ENCODE results near the gene TRAF7.

Gene TRAF7

DNA sequence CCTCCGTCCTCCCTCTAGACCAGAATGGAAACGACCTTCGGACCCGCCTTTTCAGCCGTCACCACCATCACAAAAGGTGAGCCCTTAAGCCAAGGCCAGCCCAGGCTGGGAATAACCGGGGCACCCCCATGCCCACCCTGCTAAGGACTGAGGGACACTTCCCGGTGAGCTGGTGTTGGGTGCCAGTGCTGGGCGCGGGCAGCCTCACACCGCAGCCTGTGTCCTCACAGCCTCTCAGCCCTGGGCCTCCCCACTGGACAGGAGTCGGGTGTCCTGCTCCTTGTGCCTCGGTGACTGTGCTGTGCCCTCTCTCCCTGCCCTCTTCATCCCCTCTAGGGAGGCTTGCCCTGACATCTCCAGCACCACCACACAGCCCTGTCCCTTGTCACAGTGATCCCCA, 10.3 kb downstream of the TRAF7 start:
- DNase-seq (ENCODE audit: low spot score), result no peak

DNA sequence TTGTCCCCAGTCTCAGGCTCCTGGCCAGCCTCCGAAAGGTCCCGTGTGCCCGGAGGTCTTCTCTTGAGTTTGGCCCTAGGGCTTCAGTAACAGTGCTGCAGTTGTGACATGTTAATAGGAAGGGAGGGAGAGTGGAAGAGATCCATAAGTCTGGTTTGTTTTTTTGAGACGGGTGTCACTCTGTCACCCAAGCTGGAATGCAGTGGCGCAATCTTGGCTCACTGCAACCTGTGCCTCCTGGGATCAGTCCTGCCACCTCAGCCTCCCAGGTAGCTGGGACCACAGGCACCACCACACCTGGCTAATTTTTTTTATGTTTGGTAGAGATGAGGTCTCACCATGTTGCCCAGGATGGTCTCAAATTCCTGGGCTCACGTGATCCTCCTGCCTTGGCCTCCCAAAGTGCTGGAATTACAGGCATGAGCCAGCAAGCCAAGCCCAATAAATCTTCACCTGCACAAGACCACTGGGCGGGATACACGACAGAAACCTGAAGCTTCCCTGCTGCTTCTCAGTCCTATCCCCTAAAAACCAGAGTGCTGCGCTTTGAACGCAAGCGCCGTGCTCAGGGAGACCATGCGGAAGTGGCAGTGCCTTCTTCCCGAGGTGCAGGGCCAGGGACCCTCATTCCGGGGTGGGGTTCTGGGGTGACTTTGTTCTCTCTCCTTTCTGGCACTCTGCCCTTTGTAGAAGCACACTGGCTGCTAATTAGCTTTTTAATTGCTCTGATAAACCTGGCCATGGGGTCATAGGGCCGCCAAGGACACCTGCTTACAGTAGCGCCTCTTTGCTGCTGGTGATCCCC, 10.9 kb downstream of the TRAF7 start:
- no peak for DNase-seq (ENCODE audit: low spot score)

DNA sequence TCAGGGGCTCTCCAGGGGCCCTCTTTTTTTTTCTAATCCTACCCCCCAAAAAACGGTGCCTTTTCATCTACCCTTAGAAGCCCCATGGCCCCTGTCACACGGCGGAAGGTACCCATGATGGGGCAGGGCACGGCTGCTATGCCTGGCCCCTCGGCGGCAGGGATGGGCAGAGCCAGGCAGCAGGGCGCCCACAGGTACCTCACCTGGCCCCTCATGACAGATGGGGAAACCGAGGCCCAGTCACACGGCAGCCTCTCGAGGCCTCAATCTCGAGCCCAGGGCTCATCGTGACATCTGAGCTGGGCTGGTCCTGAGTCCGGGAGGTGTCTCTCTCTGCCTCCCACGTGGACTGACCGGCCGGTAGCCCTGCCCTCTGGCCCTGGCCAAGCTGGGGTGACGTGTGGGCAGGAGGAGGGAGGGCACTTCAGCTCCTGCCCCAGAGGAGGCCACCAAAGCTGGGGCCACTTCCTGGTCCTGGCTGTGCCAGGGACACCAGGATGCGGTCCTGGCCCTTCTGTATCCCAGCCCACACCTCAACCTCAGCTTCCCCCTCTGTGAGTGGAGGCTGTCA, 11.6 kb downstream of the TRAF7 start:
- no peak for DNase-seq (ENCODE audit: low spot score)

DNA sequence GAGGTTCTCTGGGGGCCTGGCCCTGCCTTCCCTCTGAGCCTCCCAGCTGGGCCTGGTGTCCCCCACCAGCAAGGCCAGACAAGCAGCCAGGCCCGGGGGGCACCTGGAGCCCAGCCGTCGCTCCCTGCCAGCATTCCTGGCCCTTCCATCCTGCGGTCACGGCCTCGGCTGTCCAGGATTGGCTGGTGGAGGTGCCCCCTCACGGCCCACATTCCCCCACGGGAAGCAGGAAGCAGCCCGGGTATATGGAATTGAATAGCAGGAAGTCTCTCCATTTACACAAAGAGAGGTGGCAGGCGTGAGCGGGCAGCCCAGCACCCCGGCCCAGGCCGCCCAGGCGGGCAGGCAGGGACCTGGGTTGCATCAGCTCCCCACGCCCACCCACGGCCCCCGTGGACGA, 14.5 kb downstream of the TRAF7 start:
- DNase-seq (ENCODE audit: low spot score), result no peak

DNA sequence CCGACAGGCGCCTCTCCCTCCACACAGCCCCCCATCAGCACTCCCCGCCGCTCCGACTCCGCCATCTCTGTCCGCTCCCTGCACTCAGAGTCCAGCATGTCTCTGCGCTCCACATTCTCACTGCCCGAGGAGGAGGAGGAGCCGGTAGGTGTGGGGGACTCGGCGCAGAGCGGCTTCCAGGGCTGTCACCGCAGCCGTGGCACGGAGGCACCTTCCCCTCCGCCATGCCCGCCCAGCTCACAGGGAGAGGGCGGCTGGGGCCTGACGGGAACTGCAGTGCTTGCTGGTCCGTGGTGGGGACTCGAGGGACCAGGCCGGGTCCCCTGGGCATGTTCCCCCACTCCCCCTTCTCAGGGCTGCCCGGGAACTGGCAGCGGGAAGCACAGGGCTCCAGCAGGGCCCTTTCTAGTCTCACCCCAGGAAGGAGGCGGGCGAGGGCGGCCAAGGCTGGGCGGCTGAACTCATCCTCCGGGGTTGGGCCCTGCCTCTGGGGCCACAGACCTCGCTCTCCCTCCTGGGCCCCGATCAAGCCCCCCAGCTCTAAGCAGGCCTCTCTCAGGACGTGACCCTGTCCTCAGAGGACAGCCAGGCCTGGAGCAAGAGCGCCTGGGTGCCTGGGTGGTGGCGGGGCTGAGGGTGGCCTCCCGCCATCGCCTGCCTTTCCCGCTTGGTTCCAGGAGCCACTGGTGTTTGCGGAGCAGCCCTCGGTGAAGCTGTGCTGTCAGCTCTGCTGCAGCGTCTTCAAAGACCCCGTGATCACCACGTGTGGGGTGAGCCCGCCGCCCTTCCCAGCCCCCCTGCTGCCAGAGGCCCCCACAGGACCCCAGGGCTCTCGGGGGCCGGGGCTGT, 15.2 kb downstream of the TRAF7 start:
- DNase-seq (ENCODE audit: low spot score), result no peak

DNA sequence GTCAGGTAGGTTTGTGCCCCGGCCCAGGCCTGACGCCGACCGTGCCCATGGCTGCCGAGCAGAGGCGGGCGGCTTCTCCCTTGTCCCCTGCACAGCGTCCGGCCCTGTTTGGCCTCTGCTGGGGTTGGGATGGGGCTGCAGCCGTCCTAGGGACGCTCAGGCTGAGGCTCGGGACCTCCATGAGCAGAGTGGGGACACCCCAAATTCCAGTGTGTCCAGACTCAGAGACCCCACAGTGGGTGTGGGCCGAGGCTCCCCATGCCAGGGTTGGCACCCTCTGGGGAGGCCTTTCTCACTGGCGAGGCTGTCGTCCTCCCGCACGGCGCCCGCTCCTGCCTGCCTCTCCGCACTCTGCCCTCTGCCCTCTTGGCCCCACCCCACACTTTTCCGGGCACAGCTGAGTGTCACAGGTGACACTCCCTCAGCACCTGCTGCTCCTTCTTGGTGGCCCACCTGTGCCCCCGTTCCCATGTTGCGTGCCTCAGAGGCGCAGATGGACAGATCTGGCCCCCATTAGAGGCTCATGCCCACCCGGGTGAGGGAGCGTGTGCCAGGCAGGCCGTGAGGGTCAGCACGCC, 16.1 kb downstream of the TRAF7 start:
- no peak for DNase-seq (ENCODE audit: low spot score)

DNA sequence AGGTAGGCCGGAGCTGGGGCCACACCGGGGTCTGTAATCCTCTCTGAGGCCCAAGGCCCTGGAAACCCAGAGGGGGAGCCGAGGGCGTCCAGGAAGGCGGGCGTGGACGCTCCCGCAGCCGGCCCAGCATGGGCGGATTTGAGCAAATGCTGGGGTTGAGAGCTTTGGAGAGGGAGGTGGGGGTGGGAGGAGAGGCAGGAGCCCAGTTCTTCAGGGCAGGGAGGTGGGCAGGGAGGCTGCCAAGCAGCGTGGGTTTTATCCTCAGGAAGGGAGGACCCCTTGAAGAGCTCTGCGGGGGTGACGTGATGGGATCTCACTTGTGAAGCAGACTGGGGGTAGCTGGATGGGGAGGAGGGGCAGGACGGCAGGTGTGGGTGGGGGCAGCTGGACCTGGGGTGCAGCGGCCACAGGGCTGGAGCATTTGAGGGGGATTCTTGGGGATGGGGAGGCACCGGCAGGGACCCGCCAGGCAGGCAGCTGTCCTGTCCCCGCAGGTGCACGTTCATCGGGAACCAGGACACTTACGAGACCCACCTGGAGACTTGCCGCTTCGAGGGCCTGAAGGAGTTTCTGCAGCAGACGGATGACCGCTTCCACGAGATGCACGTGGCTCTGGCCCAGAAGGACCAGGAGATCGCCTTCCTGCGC, 17.2 kb downstream of the TRAF7 start:
- DNase-seq (ENCODE audit: low spot score), result no peak

DNA sequence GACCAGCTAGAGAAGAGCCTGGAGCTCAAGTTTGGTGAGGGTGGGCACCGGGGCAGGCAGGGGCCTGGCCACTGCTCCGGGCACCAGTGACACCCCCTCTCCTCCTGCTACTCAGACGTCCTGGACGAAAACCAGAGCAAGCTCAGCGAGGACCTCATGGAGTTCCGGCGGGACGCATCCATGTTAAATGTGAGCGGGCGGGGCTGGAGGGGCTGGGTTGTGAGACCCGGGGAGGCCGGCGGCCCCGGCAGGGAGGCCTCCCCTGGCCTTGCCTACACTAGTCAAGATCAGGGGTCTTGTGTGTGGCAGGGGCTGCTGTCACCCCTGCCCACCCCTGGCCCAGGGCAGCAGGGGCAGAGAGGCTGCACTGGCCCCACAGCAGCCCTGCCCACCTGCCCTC, 17.8 kb downstream of the TRAF7 start:
- no peak for DNase-seq (ENCODE audit: low spot score)

DNA sequence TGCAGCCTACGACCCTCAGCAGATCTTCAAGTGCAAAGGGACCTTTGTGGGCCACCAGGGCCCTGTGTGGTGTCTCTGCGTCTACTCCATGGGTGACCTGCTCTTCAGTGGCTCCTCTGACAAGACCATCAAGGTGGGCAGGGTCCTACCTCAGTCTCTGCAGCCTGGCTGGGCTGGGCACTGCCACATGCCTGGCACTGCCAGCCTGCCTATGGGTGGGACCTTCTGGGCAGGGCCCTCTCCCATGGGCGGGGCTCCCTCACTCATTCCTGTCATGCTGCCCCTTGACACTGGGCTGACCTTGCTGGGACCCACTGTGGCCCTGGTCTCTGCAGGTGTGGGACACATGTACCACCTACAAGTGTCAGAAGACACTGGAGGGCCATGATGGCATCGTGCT, 18.3 kb downstream of the TRAF7 start:
- DNase-seq (ENCODE audit: low spot score), result no peak

DNA sequence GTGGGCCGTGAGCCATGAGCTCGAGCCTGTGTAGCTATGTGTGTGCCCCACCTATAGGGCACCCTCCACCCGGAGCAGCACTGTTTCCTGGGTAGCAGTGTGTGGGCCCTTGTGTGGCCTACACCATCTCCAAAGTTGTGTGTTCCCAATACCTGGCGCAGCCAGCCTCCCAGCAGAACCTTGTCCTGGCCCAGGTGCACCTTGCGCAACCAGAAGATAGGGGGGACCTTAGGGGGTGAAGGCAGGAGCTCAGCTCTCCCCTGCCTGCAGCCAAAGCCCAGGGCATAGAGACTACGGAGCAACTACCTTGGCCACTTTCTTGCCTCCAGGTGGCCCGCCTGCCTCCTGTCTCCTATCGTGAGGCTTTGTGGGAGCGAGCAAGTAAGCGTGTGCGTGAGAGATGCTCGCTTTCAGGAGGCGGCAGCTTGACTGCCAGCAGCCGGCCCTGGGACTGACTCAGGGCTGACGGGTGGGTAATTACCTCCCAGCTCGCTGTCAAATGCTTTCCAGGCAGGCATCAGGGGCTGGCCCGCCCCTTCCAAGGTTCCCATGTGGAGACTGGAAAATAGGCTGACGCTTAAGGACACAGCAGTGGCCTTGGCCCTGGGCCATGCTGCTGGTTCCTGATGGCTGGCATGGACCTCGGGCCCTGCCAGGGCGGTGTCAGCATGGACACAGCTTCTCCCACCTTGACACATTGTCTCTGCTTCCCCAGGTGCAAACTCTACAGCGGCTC, 19.0 kb downstream of the TRAF7 start:
- DNase-seq (ENCODE audit: low spot score), result no peak

DNA sequence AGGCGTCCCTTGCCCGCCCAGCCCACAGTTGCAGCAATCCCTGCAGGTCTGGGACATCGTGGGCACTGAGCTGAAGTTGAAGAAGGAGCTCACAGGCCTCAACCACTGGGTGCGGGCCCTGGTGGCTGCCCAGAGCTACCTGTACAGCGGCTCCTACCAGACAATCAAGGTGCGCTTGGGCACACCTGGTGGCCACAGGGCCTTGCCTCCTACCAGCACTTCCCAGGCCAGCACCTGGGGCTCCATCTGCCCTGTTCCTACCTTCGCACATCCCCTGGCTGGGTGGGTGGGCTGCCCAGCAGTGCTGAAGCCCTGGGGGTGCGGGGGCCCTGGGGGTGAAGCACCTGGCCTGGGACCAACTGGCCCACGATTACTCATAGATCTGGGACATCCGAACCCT, 19.9 kb downstream of the TRAF7 start:
- DNase-seq (ENCODE audit: low spot score), result no peak

DNA sequence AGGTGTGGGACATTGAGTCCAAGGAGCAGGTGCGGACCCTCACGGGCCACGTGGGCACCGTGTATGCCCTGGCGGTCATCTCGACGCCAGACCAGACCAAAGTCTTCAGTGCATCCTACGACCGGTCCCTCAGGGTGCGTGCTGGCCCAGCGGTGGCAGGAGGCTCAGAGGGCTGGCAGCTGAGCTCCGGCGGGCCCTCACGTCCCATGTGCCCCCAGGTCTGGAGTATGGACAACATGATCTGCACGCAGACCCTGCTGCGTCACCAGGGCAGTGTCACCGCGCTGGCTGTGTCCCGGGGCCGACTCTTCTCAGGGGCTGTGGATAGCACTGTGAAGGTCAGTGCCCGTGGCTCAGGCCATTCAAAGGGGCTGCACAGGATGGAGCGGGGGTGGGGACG, 20.5 kb downstream of the TRAF7 start:
- DNase-seq (ENCODE audit: low spot score), result no peak

DNA sequence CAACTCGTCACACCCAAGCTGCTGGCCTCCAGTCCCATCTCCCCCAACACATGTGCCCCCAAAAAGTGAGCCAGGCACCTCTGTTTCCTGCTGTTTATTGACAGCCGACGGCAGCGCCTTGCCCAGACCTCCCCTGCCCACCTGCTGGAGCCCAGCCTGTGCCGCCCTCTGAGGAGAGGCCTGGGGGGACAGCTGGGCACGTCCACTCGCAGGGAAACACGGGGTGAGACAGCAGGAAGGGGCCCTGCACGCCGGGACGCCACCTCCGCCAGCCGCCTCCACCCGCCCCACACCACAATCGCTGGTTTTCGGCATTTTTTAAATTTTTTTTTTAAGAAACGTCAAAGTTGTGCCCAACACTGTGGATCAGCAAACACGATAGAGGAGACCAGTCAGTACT, 21.5 kb downstream of the TRAF7 start:
- DNase-seq (ENCODE audit: low spot score), result no peak

DNA sequence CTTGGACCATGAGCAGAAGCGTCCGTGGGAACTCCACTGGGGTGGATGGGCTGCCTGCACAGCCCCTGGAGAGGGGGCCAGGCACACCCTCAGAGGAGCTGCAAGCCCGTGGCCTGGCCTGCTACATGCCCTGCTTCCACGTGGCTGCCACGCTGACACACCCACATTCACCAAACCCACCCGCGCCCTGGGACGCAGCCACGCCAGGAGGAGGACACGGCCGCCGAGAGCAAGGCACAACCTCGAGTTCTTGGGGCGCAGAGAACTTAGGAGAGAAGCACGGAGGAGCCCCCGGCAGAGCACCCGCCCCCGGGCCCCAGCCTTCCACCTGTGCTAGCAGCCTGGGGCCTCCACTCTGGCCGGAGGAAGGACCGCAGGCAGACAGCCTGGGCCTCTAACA, 22.0 kb downstream of the TRAF7 start:
- no peak for DNase-seq (ENCODE audit: low spot score)

DNA sequence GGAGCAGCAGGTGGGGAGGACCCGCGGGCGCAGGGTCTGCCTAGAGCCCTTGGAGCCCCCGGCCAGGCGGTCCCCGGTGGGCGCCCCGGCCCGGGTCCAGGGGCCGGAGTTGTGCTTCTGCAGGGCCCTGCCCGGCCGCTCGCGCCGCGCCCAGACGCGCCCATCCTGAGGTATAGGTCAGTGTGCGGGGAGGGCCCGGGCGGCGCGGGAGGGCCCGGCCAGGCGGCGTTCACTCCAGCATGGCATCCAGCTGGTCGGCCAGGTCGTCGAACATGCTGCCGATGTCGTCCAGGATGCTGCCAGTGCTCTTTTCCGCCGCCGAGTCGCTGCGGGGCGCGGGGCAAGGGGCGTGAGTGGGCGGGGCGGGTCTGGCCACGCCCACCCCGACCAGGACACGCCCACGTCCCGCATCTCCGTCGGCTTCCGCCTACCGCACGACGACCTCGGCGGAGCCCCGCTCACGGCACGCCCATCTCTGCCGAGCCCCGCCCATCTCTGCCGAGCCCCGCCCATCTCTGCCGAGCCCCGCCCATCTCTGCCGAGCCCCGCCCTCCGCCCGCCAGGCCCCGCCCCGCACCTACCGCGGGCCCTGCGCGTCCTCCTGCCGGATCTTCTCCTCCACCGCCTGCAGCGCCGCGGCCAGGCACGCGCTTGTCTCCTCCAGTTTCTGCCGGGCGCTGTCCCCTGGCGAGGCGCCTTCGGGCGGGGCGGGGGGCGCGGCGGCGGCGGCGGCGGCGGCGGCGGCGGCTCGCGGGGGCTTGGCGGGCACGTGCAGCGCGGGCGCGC, 22.9 kb downstream of the TRAF7 start:
- DNase-seq (ENCODE audit: low spot score), result no peak

DNA sequence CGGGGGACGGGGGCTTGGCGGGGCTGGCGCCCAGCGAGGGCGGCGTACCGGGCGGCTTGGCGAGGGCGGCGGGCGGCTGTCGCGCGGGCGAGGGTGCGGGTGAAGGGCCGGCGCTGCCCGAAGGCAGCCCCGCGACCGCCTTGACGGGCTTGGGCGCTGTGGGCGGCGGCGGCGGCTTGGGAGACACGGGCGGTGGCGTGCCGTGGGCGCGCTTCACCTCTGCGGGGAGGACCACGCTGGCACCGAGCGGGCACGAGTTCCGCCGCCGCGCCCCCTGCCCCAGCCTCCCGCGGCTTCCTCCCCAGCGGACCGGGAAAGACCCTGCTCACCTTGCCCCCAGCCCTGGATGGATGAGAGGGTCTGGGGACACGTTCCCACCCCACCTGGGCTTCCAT, 23.5 kb downstream of the TRAF7 start:
- no peak for DNase-seq (ENCODE audit: low spot score)

DNA sequence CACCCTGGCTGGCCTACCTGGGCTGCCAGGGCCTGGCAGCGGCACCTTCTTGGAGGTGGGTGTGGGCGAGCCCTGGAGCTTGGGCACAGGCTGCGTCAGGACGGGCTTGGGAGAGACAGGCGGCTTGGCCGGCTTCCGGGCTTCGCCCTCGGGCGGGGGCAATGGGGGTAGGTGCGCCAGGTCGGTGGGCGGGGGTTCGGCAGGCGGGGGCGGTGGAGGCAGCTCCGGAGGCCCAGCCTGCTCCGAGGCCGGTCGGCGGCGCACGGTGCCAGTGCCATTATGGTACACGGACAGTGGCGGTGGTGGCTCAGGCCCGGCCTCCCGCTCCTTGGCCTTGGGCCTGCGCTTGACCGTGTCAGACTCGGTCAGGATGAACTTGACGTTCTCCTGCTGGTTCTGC, 24.0 kb downstream of the TRAF7 start:
- no peak for DNase-seq (ENCODE audit: low spot score)

DNA sequence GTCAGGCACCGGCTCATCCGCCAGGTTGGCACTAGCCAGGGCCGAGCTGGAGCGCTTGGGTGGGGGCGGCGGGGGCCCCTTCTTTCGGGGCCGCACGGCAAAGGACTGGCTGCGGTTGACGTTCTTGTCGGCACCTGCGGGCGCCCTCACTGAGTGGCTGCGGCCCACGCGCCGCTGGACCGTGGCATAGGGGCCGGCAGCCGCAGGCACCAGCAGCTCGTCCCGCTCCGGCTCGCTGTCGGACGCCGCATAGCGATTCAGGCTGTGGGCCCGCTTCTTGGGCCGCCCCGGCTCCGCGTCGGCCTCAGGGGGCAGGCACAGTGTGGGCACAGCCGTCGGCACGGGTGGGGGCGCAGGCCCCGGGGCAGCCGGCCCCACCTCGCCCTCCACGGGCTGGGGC, 24.9 kb downstream of the TRAF7 start:
- DNase-seq (ENCODE audit: low spot score), result no peak

DNA sequence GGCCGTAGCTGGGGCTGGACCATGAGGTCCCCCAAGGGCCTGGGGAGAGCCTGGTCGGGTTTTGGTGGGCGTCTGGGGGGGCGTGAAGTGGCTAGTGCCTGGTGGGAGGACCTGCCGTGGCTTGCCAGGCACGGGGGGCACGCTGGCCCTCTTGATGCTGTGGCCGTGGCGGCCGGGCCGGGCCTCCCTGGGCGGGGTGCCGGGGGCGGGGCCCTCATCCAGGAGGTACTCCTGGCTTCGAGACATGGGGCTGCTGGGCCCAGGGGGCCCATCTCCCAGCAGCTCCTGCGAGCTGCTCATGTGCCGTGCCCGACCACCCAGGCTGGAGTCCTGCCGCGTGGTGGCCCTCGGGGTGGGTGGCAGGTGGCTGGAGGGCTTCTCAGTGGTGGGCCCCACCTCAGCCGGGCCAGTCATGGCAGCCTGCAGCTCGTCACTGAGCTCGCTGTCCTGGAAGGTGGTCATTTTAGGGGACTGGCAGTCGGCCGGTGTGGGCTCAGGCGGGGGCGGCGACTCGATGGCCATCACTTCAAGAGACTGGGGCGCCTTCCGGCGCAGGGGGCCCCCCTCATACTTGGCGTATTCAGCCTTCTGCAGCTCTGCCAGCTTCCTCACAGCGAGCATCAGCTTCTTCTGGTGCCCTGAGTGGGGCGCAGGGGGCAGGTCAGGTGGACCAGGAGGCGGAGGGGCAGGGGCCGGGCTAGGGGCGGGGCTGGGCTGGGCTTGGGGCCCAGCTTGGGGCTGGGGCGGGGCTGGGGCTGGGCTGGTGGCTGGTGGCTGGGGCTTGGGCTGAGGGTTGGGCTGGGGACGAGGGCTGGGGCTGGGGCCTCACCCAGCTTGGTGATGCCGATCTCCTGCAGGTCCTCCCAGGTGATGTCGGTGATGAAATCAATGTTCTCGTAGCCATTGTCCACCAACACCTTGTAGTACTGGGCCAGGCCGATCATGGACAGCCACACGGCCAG, 25.7 kb downstream of the TRAF7 start:
- DNase-seq (ENCODE audit: low spot score), result no peak

DNA sequence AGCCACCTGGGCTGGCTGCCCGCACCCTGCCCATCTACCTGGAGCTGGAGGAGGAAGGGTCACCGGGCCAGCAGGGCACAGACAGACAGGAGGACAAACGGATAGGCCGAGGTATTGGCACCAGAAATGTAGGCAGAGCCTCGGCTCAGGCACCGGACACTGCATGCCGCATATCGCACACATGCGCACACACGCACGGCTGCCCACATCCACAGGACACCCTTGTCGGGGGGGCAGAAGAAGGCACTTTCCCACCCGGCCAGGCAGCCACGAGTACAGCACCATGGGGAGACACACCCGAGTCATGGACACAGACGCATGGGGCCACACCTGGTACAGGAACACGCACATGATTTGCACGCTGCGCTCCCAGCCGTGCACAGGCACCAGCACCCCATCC, 26.4 kb downstream of the TRAF7 start:
- DNase-seq (ENCODE audit: low spot score), result no peak

All from left forelimb (tissue), 1 donor.